Measurements from ENCODE around the gene RASA2.

- TF ChIP-seq CTCF (optimal IDR thresholded peaks at IDR 0.05 in 1 of 3, IDR thresholded peaks at IDR 0.05 in 1 of 3, conservative IDR thresholded peaks at IDR 0.05 in 1 of 3; ENCODE audit: extremely low read depth in 1 of 3, insufficient read depth in 2 of 3, low read length in 3 of 3) (no peak), EZH2 (IDR thresholded peaks at IDR 0.05; ENCODE audit: low read length) (no peak)
These were observed 2.4 kb downstream of the RASA2 start for GRCh38 chr3:141489203-141489602.
